LNCAP (cell line): ENCODE measurements around the gene DPYD.

ENCODE experiments used
- TF ChIP-seq, protein P1 (sequence below): fragments of 450-650 bp; IDR thresholded peaks from 2 replicates; pipeline ENCODE4 v1.5.1; 2017; ENCODE audit warnings: mild to moderate bottlenecking

Gene DPYD

GRCh38 chr1:97849345-97850340 is 71.2 kb downstream of the DPYD start:
- TF ChIP-seq, protein P1, sequence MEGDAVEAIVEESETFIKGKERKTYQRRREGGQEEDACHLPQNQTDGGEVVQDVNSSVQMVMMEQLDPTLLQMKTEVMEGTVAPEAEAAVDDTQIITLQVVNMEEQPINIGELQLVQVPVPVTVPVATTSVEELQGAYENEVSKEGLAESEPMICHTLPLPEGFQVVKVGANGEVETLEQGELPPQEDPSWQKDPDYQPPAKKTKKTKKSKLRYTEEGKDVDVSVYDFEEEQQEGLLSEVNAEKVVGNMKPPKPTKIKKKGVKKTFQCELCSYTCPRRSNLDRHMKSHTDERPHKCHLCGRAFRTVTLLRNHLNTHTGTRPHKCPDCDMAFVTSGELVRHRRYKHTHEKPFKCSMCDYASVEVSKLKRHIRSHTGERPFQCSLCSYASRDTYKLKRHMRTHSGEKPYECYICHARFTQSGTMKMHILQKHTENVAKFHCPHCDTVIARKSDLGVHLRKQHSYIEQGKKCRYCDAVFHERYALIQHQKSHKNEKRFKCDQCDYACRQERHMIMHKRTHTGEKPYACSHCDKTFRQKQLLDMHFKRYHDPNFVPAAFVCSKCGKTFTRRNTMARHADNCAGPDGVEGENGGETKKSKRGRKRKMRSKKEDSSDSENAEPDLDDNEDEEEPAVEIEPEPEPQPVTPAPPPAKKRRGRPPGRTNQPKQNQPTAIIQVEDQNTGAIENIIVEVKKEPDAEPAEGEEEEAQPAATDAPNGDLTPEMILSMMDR, result no peak

GRCh38 chr1:97845805-97846204 is 75.0 kb downstream of the DPYD start:
- TF ChIP-seq, protein P1, result no peak

DNA sequence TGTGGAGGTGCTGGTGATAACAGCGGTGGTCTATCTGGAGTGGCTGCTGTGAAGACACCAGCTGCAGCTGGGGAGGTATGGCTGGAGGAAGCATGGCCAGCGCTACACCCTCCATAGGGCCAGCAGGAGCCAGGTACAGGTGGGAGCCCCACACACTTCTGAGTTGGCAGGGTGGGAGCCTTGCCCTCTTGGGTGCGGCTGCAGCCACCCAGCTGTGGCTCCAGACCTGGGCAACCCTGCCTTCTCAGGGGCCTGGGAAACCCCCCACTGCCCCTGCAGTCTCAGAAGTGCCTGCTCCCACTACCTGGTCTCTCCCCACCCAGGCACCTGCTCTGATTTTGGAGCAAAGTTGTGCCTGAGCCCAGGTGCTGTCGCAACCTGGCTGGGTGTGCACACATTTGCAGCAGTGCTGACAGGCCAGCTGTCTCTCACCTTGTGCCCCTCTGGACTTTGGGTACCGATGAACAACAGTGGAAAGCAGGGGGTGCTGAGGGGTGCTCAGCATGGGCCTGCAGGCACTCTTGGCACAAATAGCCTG is 76.2 kb downstream of the DPYD start:
- TF ChIP-seq, protein P1, result no peak

DNA sequence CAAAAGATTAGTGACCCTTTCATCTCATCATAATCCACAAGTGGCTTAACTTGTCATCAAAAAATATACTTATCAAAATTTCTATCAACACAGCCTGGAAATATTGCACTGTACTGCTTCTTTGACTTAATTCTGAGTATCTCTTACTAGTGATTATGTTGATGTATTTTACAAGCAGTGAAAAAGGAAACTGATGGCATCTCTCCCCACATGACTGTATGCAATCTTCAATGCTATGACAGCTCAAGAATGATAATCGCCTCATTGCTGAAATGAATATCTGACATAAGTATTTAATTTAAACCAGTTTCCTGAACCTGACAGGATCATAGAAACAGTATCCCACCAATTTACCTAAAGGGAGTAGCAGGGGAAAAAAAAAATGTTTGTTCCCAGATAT is 79.5 kb downstream of the DPYD start:
- TF ChIP-seq, protein P1, result no peak

GRCh38 chr1:97837161-97837560 is 83.7 kb downstream of the DPYD start:
- TF ChIP-seq, protein P1, result no peak

DNA sequence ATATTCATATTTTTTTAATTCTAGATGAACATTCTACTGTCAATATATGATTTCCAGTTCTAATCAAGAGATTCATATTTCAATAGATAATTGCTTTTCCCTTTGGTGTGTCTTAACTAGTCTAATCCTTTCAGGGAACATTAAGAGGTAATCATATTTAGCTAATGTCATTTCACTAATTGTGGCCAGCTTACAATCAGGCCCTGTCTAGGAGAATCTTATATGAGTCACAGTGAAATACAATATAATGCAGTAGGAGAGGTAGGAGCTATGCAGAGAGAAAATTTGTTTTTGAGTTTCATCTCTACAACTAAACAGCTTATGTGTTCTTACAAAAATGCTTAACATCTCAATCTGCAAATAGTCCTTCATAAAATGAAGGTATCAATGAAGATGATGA is 85.9 kb downstream of the DPYD start:
- TF ChIP-seq, protein P1, result no peak

- TF ChIP-seq, protein P1, result no peak
These were observed 87.0 kb downstream of the DPYD start for GRCh38 chr1:97833881-97834280.
